Upper lobe of left lung (tissue), 6 donors: ENCODE measurements around the gene DNAAF5. TPM values are rescaled to one million over a fixed set of nuclear protein-coding genes. Genes with fewer than 3 reads are reported as not detected.

ENCODE experiments used
- ATAC-seq, 2 donors: fragments of 200-7000 bp; cut with Tn5 transposase; one replicate each; pipeline ENCODE4 v1.9.1; 2022; ENCODE audit warnings: mild to moderate bottlenecking in 2 of 2, moderate library complexity in 2 of 2; ENCODE audit not compliant: low FRiP score in 2 of 2
- DNase-seq, 2 donors: peaks; one replicate each; pipeline ENCODE4 v3.0.0-alpha.2; 2019 to 2020
- H3K27ac ChIP-seq, 4 donors: fragments of 200-600 bp; sonication (generic); one replicate each; pipeline ENCODE4 v1.5.1; 2016 to 2019
- H3K27me3 ChIP-seq, 4 donors: fragments of 200-600 bp; sonication (generic); one replicate each; pipeline ENCODE4 v1.5.1; 2017 to 2019
- H3K36me3 ChIP-seq, 4 donors: fragments of 200-600 bp; sonication (generic); one replicate each; pipeline ENCODE4 v1.5.1; 2016 to 2019
- H3K4me1 ChIP-seq, 4 donors: fragments of 200-600 bp; sonication (generic); one replicate each; pipeline ENCODE4 v1.5.1; 2018 to 2019
- H3K4me3 ChIP-seq, 4 donors: fragments of 200-600 bp; sonication (generic); one replicate each; pipeline ENCODE4 v1.5.1; 2017 to 2019; ENCODE audit warnings: mild to moderate bottlenecking in 2 of 4, moderate library complexity in 1 of 4
- H3K9me3 ChIP-seq, 4 donors: fragments of 200-600 bp; sonication (generic); one replicate each; pipeline ENCODE4 v1.5.1; 2018 to 2019
- CTCF ChIP-seq, 6 experiments: fragments of 450-650 bp in 4 of 6; fragments of 200-600 bp in 2 of 6; sonication (generic) in 2 of 6; IDR thresholded peaks; one replicate each; pipeline ENCODE4 v1.5.1; 2016 to 2019; ENCODE audit warnings: antibody characterized with exemption in 6 of 6
- EP300 ChIP-seq, 4 donors: sonication (generic); formaldehyde crosslinking; IDR thresholded peaks; one replicate each; pipeline ENCODE4 v1.5.1; 2017; ENCODE audit warnings: antibody characterized with exemption in 4 of 4, control low read depth in 2 of 4
- POLR2A ChIP-seq, 4 donors: fragments of 450-650 bp; IDR thresholded peaks; one replicate each; pipeline ENCODE4 v1.5.1; 2016 to 2017; ENCODE audit warnings: antibody characterized with exemption in 4 of 4, mild to moderate bottlenecking in 2 of 4
- POLR2AphosphoS5 ChIP-seq, 2 donors: sonication (generic); formaldehyde crosslinking; IDR thresholded peaks; one replicate each; pipeline ENCODE4 v1.5.1; 2017; ENCODE audit warnings: antibody characterized with exemption in 2 of 2
- WGBS, 2 donors: methylation state at CpG; one replicate each; pipeline ENCODE4 v1.1.5; 2017 to 2018; 5-methylcytosine and 5-hydroxymethylcytosine counted together
- total RNA-seq, 6 donors: library from RNA; depleted of rRNA in 4 of 6; stranded (reverse); fragments of >200 nt in 4 of 6; gene quantifications; one replicate each; pipeline versions ENCODE4 v1.1.0 to v1.2.1, GENCODE V29; 2016 to 2021
- donor health status: DM: no; HTN: no; CAD: no; lungs with moderate emphysema.
- donor health status: DM: no; HTN: yes; CAD: no; lungs with severe emphysema.

DNAAF5 gene
- total RNA-seq, 6 donors from 2014 or later = 18.2 to 35.6 (median 26.4) TPM

- H3K27me3 ChIP-seq = no peaks in the 10 kb centered on the region
- H3K4me3 ChIP-seq = no peak overlapping the region
- no peaks in the 10 kb centered on the region for H3K9me3 ChIP-seq
- H3K4me1 ChIP-seq = peaks cover 0 to 7% (median 4%) of the 10 kb centered on the region in 4 donors
- H3K36me3 ChIP-seq = peaks cover 0 to 70% (median 30%) of the 10 kb centered on the region in 4 donors
- TF ChIP-seq POLR2AphosphoS5 (IDR thresholded peaks at IDR 0.05) (no peak), EP300 (IDR thresholded peaks at IDR 0.05) (no peak)
- no peak overlapping the region for H3K27ac ChIP-seq
- DNase-seq (peak in 1 of 2 donors; percentile 65), ATAC-seq (no peak)
- 85 to 95% methylated on average over 7 to 9 of the region's 9 CpGs for WGBS, 2 donors
Observed at GRCh38 chr7:779480-779879, 53.0 kb downstream of the DNAAF5 start.

GRCh38 chr7:780081-780480 is 53.6 kb downstream of the DNAAF5 start:
- no peak for TF ChIP-seq POLR2A (IDR thresholded peaks at IDR 0.05)
- no peak for TF ChIP-seq EP300 (IDR thresholded peaks at IDR 0.05)
- no peak for TF ChIP-seq POLR2AphosphoS5 (IDR thresholded peaks at IDR 0.05)
- no peak for TF ChIP-seq CTCF (IDR thresholded peaks at IDR 0.05)
- Histone ChIP-seq H3K4me3 (no peak overlapping the region), H3K27me3 (no peaks in the 10 kb centered on the region), H3K36me3 (peaks cover 0 to 70% (median 34%) of the 10 kb centered on the region in 4 donors), H3K9me3 (no peaks in the 10 kb centered on the region), H3K27ac (no peak overlapping the region), H3K4me1 (peaks cover 0 to 7% (median 4%) of the 10 kb centered on the region in 4 donors)
- no peak for ATAC-seq
- WGBS, 2 donors = 86% methylated on average over 12 to 14 of the region's 14 CpGs
- DNase-seq = peak in 1 of 2 donors; percentile 64

- Histone ChIP-seq H3K27ac (no peak overlapping the region), H3K36me3 (peaks cover 0 to 70% (median 33%) of the 10 kb centered on the region in 4 donors), H3K27me3 (no peaks in the 10 kb centered on the region), H3K9me3 (no peaks in the 10 kb centered on the region), H3K4me3 (no peak overlapping the region), H3K4me1 (peaks cover 0 to 7% (median 4%) of the 10 kb centered on the region in 4 donors)
- ATAC-seq (no peak), DNase-seq (no peak)
- 89 to 90% methylated on average over 10 of the region's 10 CpGs for WGBS, 2 donors
- no peak for TF ChIP-seq EP300 (IDR thresholded peaks at IDR 0.05)
- TF ChIP-seq POLR2A (IDR thresholded peaks at IDR 0.05) = no peak
- TF ChIP-seq POLR2AphosphoS5 (IDR thresholded peaks at IDR 0.05) = no peak
- TF ChIP-seq CTCF (IDR thresholded peaks at IDR 0.05) = no peak
Observed at GRCh38 chr7:780516-780915, 54.0 kb downstream of the DNAAF5 start.

- Histone ChIP-seq H3K36me3 (peaks cover 0 to 64% (median 29%) of the 10 kb centered on the region in 4 donors), H3K9me3 (no peaks in the 10 kb centered on the region), H3K27ac (no peak overlapping the region), H3K4me1 (peaks cover 0 to 7% (median 4%) of the 10 kb centered on the region in 4 donors), H3K4me3 (no peak overlapping the region), H3K27me3 (no peaks in the 10 kb centered on the region)
- TF ChIP-seq CTCF (IDR thresholded peaks at IDR 0.05) = no peak
- TF ChIP-seq POLR2AphosphoS5 (IDR thresholded peaks at IDR 0.05) = no peak
- no peak for TF ChIP-seq POLR2A (IDR thresholded peaks at IDR 0.05)
- TF ChIP-seq EP300 (IDR thresholded peaks at IDR 0.05) = no peak
- 87 to 90% methylated on average over 23 of the region's 23 CpGs for WGBS, 2 donors
- ATAC-seq = no peak
- DNase-seq = no peak
Observed at GRCh38 chr7:781186-781849, 54.8 kb downstream of the DNAAF5 start.

- Histone ChIP-seq H3K36me3 (peaks cover 0 to 58% (median 25%) of the 10 kb centered on the region in 4 donors), H3K27me3 (no peaks in the 10 kb centered on the region), H3K9me3 (no peaks in the 10 kb centered on the region), H3K4me3 (no peak overlapping the region), H3K27ac (no peak overlapping the region), H3K4me1 (peaks cover 0 to 11% (median 6%) of the 10 kb centered on the region in 4 donors)
- WGBS, 2 donors = 93 to 94% methylated on average over 80 of the region's 80 CpGs
- ATAC-seq = no peak
- DNase-seq = peak in 1 of 2 donors; percentile 83
- TF ChIP-seq POLR2AphosphoS5 (IDR thresholded peaks at IDR 0.05) = no peak
Observed at GRCh38 chr7:781936-782529, 55.5 kb downstream of the DNAAF5 start.
